HepG2 (cell line): ENCODE results near the gene CYSRT1. TPM values are rescaled to one million over a fixed set of nuclear protein-coding genes. Genes with fewer than 3 reads are reported as not detected.

Source experiments
- ADNP ChIP-seq: sonication (generic); formaldehyde crosslinking; IDR thresholded peaks from 2 replicates; pipeline ENCODE4 v1.4.0; 2020; ENCODE audit warnings: missing genetic modification reagents
- ATF3 ChIP-seq: sonication (generic); formaldehyde crosslinking; IDR thresholded peaks from 2 replicates; pipeline ENCODE4 v1.4.0; 2020; ENCODE audit warnings: missing genetic modification reagents
- ATM ChIP-seq: fragments of 450-650 bp; IDR thresholded peaks from 2 replicates; pipeline ENCODE4 v1.7.1; 2017; ENCODE audit warnings: mild to moderate bottlenecking, borderline replicate concordance
- ELK4 ChIP-seq: sonication (generic); formaldehyde crosslinking; IDR thresholded peaks from 2 replicates; pipeline ENCODE4 v1.9.0; 2021; ENCODE audit warnings: missing genetic modification reagents, borderline replicate concordance
- EP300 ChIP-seq, 3 experiments: sonication (generic) in 1 of 3; formaldehyde crosslinking in 1 of 3; IDR thresholded peaks; 2 replicates each; pipeline versions ENCODE4 v1.5.1 to v1.6.1; 2011 to 2020; ENCODE audit warnings: low read depth in 2 of 3, low read length in 2 of 3, borderline replicate concordance in 1 of 3, improper control_type of control experiment in 1 of 3, mild to moderate bottlenecking in 1 of 3, missing genetic modification reagents in 1 of 3, moderate library complexity in 1 of 3
- GMEB1 ChIP-seq: sonication (generic); formaldehyde crosslinking; IDR thresholded peaks from 2 replicates; pipeline ENCODE4 v1.5.1; 2020; ENCODE audit warnings: missing genetic modification reagents, mild to moderate bottlenecking, borderline replicate concordance
- HNRNPH1 ChIP-seq: fragments of 200-400 bp; formaldehyde crosslinking; optimal IDR thresholded peaks from 2 replicates; pipeline ENCODE3; 2017; ENCODE audit warnings: mild to moderate bottlenecking, low read depth, low read length
- IKZF1 ChIP-seq: fragments of 450-650 bp; IDR thresholded peaks from 2 replicates; pipeline ENCODE4 v1.7.1; 2016
- KLF11 ChIP-seq: IDR thresholded peaks from 2 replicates; pipeline ENCODE4 v1.6.1; 2016; ENCODE audit warnings: missing compliant biosample characterization
- NR2F6 ChIP-seq, 2 experiments: IDR thresholded peaks; 2 replicates each; pipeline ENCODE4 v1.6.1; 2016; ENCODE audit warnings: antibody characterized with exemption in 1 of 2, mild to moderate bottlenecking in 1 of 2
- ONECUT2 ChIP-seq: sonication (generic); formaldehyde crosslinking; IDR thresholded peaks from 2 replicates; pipeline ENCODE4 v1.4.0; 2020; ENCODE audit warnings: missing genetic modification reagents
- SMAD9 ChIP-seq: sonication (generic); formaldehyde crosslinking; IDR thresholded peaks from 2 replicates; pipeline ENCODE4 v1.5.1; 2020; ENCODE audit warnings: mild to moderate bottlenecking, missing genetic modification reagents
- SMARCC2 ChIP-seq: fragments of 450-650 bp; IDR thresholded peaks from 2 replicates; pipeline ENCODE4 v1.6.1; 2017; ENCODE audit warnings: antibody characterized with exemption, mild to moderate bottlenecking
- TFDP2 ChIP-seq: sonication (generic); formaldehyde crosslinking; IDR thresholded peaks from 2 replicates; pipeline ENCODE4 v1.4.0; 2020; ENCODE audit warnings: missing genetic modification reagents
- TIGD3 ChIP-seq: sonication (generic); formaldehyde crosslinking; IDR thresholded peaks from 2 replicates; pipeline ENCODE4 v1.5.1; 2020; ENCODE audit warnings: mild to moderate bottlenecking, missing genetic modification reagents, borderline replicate concordance
- YY1 ChIP-seq: IDR thresholded peaks from 2 replicates; pipeline ENCODE4 v1.6.1; 2011; ENCODE audit warnings: low read length, low read depth, moderate library complexity, mild to moderate bottlenecking; ENCODE audit not compliant: insufficient read depth, insufficient replicate concordance
- ZNF136 ChIP-seq: sonication (generic); formaldehyde crosslinking; IDR thresholded peaks from 2 replicates; pipeline ENCODE4 v1.8.1; 2022; ENCODE audit warnings: low read depth, mild to moderate bottlenecking, moderate library complexity, missing genetic modification reagents
- ZNF546 ChIP-seq: sonication (generic); formaldehyde crosslinking; conservative IDR thresholded peaks from 2 replicates; pipeline ENCODE4 v1.8.1; 2023; ENCODE audit warnings: mild to moderate bottlenecking, missing genetic modification reagents
- ZNF644 ChIP-seq: IDR thresholded peaks from 2 replicates; pipeline ENCODE4 v1.6.1; 2016; ENCODE audit warnings: low read depth
- ZNF816 ChIP-seq: sonication (generic); formaldehyde crosslinking; IDR thresholded peaks from 2 replicates; pipeline ENCODE4 v1.8.0; 2022; ENCODE audit warnings: missing genetic modification reagents, mild to moderate bottlenecking, borderline replicate concordance
- polyA plus RNA-seq, 8 experiments: library from polyadenylated mRNA; depleted of rRNA in 3 of 8; stranded (reverse) in 7 of 8; unstranded in 1 of 8; fragments of >200 nt; fragmentation: Illumina TruSeq in 4 of 8; extraction: Trizol in 4 of 8; gene quantifications; 2 replicates each; pipeline versions ENCODE4 v1.2.1 to v1.2.3, GENCODE V29; 2011 to 2016; ENCODE audit warnings: low read depth in 4 of 8, missing spikeins in 1 of 8, mixed read lengths in 1 of 8; ENCODE audit not compliant: insufficient read depth in 1 of 8
- total RNA-seq, 5 experiments: library from RNA; depleted of rRNA; stranded (reverse); fragments of >200 nt; fragmentation: Illumina TruSeq; extraction: Trizol; gene quantifications; 2 replicates each; pipeline ENCODE4 v1.2.3, GENCODE V29; 2016; ENCODE audit warnings: low read depth in 1 of 5

The CYSRT1 gene
- total and polyA plus RNA-seq, 2 of the 13 experiments (the other 11 are each of a cell fraction or from before 2014, with no cell fraction given) = 1.5 to 2.1 TPM

- TF ChIP-seq YY1 (no peak), ADNP (CRISPR knock-in tag) (no peak), SMARCC2 (no peak), ONECUT2 (CRISPR knock-in tag) (no peak), TIGD3 (no peak), ZNF546 (0 out of 2 replicates have a peak, but pooled peaks have one; percentile 30), IKZF1 (no peak), ZNF816 (CRISPR knock-in tag) (no peak), ZNF136 (no peak), ZNF644 (CRISPR knock-in tag) (no peak), ELK4 (CRISPR knock-in tag) (no peak), NR2F6 (IDR thresholded peaks at IDR 0.05) (0 out of 2 replicates have a peak, but pooled peaks have one; percentile 18), NR2F6 (CRISPR knock-in tag; IDR thresholded peaks at IDR 0.05) (peak; percentile 56), ATF3 (CRISPR knock-in tag) (no peak), GMEB1 (CRISPR knock-in tag) (no peak), TFDP2 (CRISPR knock-in tag) (no peak), SMAD9 (CRISPR knock-in tag) (no peak), ATM (no peak), EP300 (IDR thresholded peaks at IDR 0.05; ENCODE audit: low read depth in 2 of 2, low read length in 2 of 2) (peak in 1 of 2 experiments; percentile 52; a peak in 1 of 4 replicates), EP300 (CRISPR knock-in tag; IDR thresholded peaks at IDR 0.05; ENCODE audit: borderline replicate concordance) (peak; percentile 21; the same call in 1 of the 2 replicates), HNRNPH1 (no peak), KLF11 (CRISPR knock-in tag) (no peak)
Measured at GRCh38 chr9:137198051-137198901, 26.7 kb upstream of the CYSRT1 start (continued).
